ENCODE results near the gene ESR2. TPM values are rescaled to one million over a fixed set of nuclear protein-coding genes. Genes with fewer than 3 reads are reported as not detected.
"Not testable (repeated sequence)": the region's sequence is repeated elsewhere in the genome, so short reads cannot be mapped to it uniquely, and the experiment has no call there.

The ESR2 gene
- polyA plus RNA-seq, 1 of the 3 experiments (the other 2 are of a cell fraction): 0.03 TPM

- CTCF ChIA-PET: no interaction called here
- Histone ChIP-seq H3K4me1 (ENCODE audit: control insufficient read depth in 1 of 2, insufficient read depth in 2 of 2, low read depth in 1 of 2, low read length in 1 of 2) (no peaks in the 10 kb centered on the region), H3K4me3 (ENCODE audit: low read depth in 2 of 2, low read length in 1 of 2) (no peak overlapping the region), H3K4me2 (no peak overlapping the region), H3K9ac (no peak overlapping the region), H3F3A (replicated peaks; ENCODE audit: insufficient read depth) (no peaks in the 10 kb centered on the region), H3K9me2 (no peaks in the 10 kb centered on the region), H3K36me3 (replicated peaks in 1 of 2; ENCODE audit: control insufficient read depth in 1 of 2, insufficient read depth in 2 of 2, low read length in 1 of 2) (peaks cover 0 to 3% of the 10 kb centered on the region in 2 experiments), H2AFZ (ENCODE audit: low read depth) (no peak overlapping the region), H3K9me3 (no peaks in the 10 kb centered on the region), H3K79me2 (ENCODE audit: insufficient read depth) (no peaks in the 10 kb centered on the region), H3K27ac (ENCODE audit: low read depth in 2 of 2, low read length in 1 of 2) (no peak overlapping the region), H3K27me3 (ENCODE audit: insufficient read depth) (no peaks in the 10 kb centered on the region), H4K20me1 (ENCODE audit: insufficient read depth) (no peaks in the 10 kb centered on the region)
- POLR2A ChIA-PET: no interaction called here
- 86% methylated on average over 2 of the region's 2 CpGs for WGBS (ENCODE audit: low lambda C conversion rate)
- TF ChIP-seq SMC3 (IDR thresholded peaks at IDR 0.05; ENCODE audit: low read depth, low read length): peak; percentile 28; the same call in 1 of the 2 replicates
- TF ChIP-seq GABPA (IDR thresholded peaks at IDR 0.05; ENCODE audit: low read depth): no peak
- TF ChIP-seq RAD21 (IDR thresholded peaks at IDR 0.05; ENCODE audit: low read length): peak; percentile 35; the same call in 1 of the 2 replicates
- peak; percentile 54 for TF ChIP-seq CTCF (IDR thresholded peaks at IDR 0.05)
- no peak for DNase-seq
Observed at GRCh38 chr14:64040044-64040443, 254.1 kb downstream of the ESR2 start.

GRCh38 chr14:64038841-64039542 is 255.2 kb downstream of the ESR2 start:
- Histone ChIP-seq H3K27ac (ENCODE audit: low read depth in 2 of 2, low read length in 1 of 2) (no peak overlapping the region), H3K79me2 (ENCODE audit: insufficient read depth) (no peaks in the 10 kb centered on the region), H3K9me3 (no peaks in the 10 kb centered on the region), H4K20me1 (ENCODE audit: insufficient read depth) (no peaks in the 10 kb centered on the region), H3K4me2 (no peak overlapping the region), H3K4me1 (ENCODE audit: control insufficient read depth in 1 of 2, insufficient read depth in 2 of 2, low read depth in 1 of 2, low read length in 1 of 2) (no peaks in the 10 kb centered on the region), H3K27me3 (ENCODE audit: insufficient read depth) (no peaks in the 10 kb centered on the region), H3K36me3 (replicated peaks in 1 of 2; ENCODE audit: control insufficient read depth in 1 of 2, insufficient read depth in 2 of 2, low read length in 1 of 2) (peaks cover 0 to 3% of the 10 kb centered on the region in 2 experiments), H3K9me2 (no peaks in the 10 kb centered on the region), H2AFZ (ENCODE audit: low read depth) (no peak overlapping the region), H3K9ac (no peak overlapping the region), H3K4me3 (ENCODE audit: low read depth in 2 of 2, low read length in 1 of 2) (no peak overlapping the region), H3F3A (replicated peaks; ENCODE audit: insufficient read depth) (no peaks in the 10 kb centered on the region)
- DNase-seq: no peak
- TF ChIP-seq MEF2A (IDR thresholded peaks at IDR 0.05; ENCODE audit: borderline replicate concordance, low read depth): no peak
- TF ChIP-seq ZBTB33 (IDR thresholded peaks at IDR 0.05; ENCODE audit: borderline replicate concordance, low read depth): no peak
- TF ChIP-seq FOXM1 (IDR thresholded peaks at IDR 0.05; ENCODE audit: low read depth): no peak
- no peak for TF ChIP-seq SIN3A (IDR thresholded peaks at IDR 0.05; ENCODE audit: borderline replicate concordance, low read depth, low read length)
- no peak for TF ChIP-seq TEAD4 (IDR thresholded peaks at IDR 0.05; ENCODE audit: borderline replicate concordance, insufficient read depth)
- TF ChIP-seq CHD2 (IDR thresholded peaks at IDR 0.05; ENCODE audit: low read length, partially characterized antibody): no peak
- TF ChIP-seq TAF1 (IDR thresholded peaks at IDR 0.05; ENCODE audit: borderline replicate concordance, low read depth, low read length): no peak
- TF ChIP-seq FOXJ3 (CRISPR knock-in tag; IDR thresholded peaks at IDR 0.05): no peak
- POLR2A ChIA-PET: no interaction called here
- CTCF ChIA-PET: interaction anchor here (1.1 kb wide), 1 partner anchor 265 kb away, joined by 8 read pairs; no protein-coding TSS in a partner anchor
- WGBS (ENCODE audit: low lambda C conversion rate): 92% methylated on average over 5 of the region's 5 CpGs

- CTCF ChIA-PET: not testable (repeated sequence)
Observed at GRCh38 chr14:64037869-64038745, 256.1 kb downstream of the ESR2 start.

More at GRCh38 chr14:64037869-64038745, 256.1 kb downstream of the ESR2 start:
- H4K20me1 ChIP-seq (ENCODE audit: insufficient read depth); H3K9ac ChIP-seq; H2AFZ ChIP-seq (ENCODE audit: low read depth); H3K27me3 ChIP-seq (ENCODE audit: insufficient read depth); H3K79me2 ChIP-seq (ENCODE audit: insufficient read depth); DNase-seq; H3K4me3 ChIP-seq (ENCODE audit: low read depth in 2 of 2, low read length in 1 of 2); H3K4me2 ChIP-seq; POLR2A ChIA-PET; H3K4me1 ChIP-seq (ENCODE audit: control insufficient read depth in 1 of 2, insufficient read depth in 2 of 2, low read depth in 1 of 2, low read length in 1 of 2); H3K9me2 ChIP-seq; H3K36me3 ChIP-seq (replicated peaks in 1 of 2; ENCODE audit: control insufficient read depth in 1 of 2, insufficient read depth in 2 of 2, low read length in 1 of 2); H3K27ac ChIP-seq (ENCODE audit: low read depth in 2 of 2, low read length in 1 of 2); H3F3A ChIP-seq (replicated peaks; ENCODE audit: insufficient read depth); H3K9me3 ChIP-seq: not testable (repeated sequence)
- 96% methylated on average over 33 of the region's 66 CpGs for whole genome bisulfite sequencing (ENCODE audit: low lambda C conversion rate)

All from SK-N-SH (cell line).